Sciatic nerve (tissue), 2 donors: ENCODE measurements around the gene FLRT1. TPM values are rescaled to one million over a fixed set of nuclear protein-coding genes. Genes with fewer than 3 reads are reported as not detected.
"Not testable (repeated sequence)": the region's sequence is repeated elsewhere in the genome, so short reads cannot be mapped to it uniquely, and the experiment has no call there.

Experiments used
- ATAC-seq: fragments of 200-7000 bp; cut with Tn5 transposase; one replicate; pipeline ENCODE4 v1.9.1; 2020; ENCODE audit warnings: mild to moderate bottlenecking, moderate library complexity
- DNase-seq: peaks from one replicate; pipeline ENCODE4 v3.0.0-alpha.2; 2020; ENCODE audit warnings: low spot score
- intact Hi-C: fragments of 100-400 bp; cut with DNase I; formaldehyde crosslinking; loops from one replicate; pipeline ENCODE4 v1.14.2; 2022
- total RNA-seq: library from RNA; stranded (reverse); fragmentation: NEBNext Ultra II Directional; extraction: Animal tissue kit (Norgen Biotek cat#: 25700); gene quantifications from one replicate; pipeline ENCODE4 v1.2.1, GENCODE V29; 2021
- donor health status: DM: no; HTN: no; CAD: no.
- donor health status: DM: no; HTN: no; CAD: no.

Gene FLRT1
- total RNA-seq, 1 donor from 2014 or later, result 3.5 TPM

DNA sequence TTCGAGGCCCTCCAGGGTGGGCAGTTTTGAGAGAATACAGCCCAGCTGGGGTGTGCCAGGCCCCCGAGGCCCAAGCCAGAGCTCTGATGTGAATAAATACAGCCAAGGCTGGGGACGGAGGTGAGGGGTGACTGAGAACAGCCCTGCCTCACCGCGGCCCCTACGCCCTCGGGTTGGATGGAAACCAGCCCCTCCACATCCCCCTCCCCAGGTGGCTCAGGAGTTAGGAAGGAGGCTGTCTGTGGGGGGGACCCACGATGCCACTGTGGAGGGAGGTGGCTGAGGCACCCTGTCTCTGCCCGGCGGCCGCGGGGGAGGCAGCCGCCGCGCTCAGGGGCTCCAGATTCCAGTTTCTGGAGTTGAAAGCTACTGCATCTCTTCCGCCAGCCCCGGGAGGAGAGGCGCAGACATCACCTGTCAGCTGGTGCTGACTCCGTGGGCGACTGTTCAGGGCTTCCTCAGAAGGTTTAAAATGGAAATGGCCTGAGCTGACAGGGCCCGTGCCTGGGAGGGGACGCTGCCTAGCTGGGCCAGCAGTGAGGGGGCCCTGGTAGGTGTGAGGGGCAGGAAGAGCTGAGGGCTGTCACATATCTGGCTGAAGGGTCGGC is 1.4 kb downstream of the FLRT1 start:
- ATAC-seq (peak; percentile 6), DNase-seq (no peak)
- intact Hi-C loops, result loop anchor here (10.0 kb wide), 1 partner anchor 108 kb away; no protein-coding TSS in a partner anchor

GRCh38 chr11:64038500-64038899 is 2.8 kb downstream of the FLRT1 start:
- ATAC-seq (no peak), DNase-seq (no peak)
- intact Hi-C loops, result loop anchor here (10.0 kb wide), 1 partner anchor 106 kb away; no protein-coding TSS in a partner anchor

DNA sequence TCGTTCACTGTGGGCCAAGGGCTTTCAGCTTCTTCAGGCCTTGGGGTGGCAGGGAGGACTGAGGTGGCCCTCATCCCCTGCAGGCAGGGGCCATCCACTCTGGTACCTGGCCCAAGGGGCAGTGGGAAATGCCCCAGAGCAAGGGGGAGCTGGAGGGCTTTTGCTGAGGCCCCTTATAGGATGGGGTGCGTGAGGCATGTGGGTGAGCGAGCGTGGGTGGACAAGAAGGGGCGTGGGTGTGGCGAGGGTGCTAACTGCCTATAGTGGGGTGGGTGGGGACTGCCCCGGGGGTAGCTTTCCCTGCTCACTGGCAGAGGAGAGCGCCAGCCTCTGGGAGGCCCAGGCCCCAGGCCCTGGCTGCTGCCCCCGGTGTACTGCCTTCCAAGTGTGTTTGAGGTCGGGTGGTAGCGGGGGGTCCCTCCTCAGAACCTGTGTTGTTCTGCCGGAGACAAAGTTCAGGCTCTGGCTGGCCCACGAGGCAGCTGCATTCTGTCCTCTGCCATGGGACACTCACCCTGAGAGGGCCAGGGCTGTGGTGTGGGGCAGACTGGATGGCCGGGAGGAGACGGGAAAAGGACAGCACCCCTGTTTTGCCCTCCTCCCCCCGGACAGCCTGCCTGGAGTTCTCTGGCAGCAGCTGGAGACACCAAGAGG is 3.4 kb downstream of the FLRT1 start:
- ATAC-seq (no peak), DNase-seq (no peak)
- intact Hi-C loops, result loop anchor here (10.0 kb wide), 1 partner anchor 106 kb away; no protein-coding TSS in a partner anchor

- ATAC-seq (peak; percentile 31), DNase-seq (no peak)
- intact Hi-C loops, result no loop called here
Measured at GRCh38 chr11:64040684-64041322, 5.1 kb downstream of the FLRT1 start.

DNA sequence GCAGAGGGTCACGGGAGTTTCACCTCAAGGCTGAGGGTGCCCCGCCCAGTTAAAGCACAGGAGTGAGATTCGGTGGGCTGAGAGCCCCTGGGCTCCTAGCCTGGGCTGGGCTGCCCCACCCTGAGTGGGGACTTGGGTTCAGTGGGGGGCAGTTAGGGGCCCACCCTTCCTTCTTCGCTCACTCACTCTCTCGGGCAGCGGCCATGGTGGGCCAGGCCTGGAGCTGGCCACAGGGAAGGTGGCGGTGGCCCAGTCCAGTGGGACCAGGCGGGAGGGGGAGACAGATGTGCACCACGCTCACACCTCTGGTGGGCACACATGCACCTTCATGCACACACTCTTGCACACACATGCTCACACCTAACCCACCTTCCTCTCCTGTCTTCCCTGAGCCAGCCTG is 6.1 kb downstream of the FLRT1 start:
- ATAC-seq (no peak), DNase-seq (no peak)
- intact Hi-C loops, result no loop called here

- DNase-seq (no peak), ATAC-seq (no peak)
- intact Hi-C loops, result no loop called here
Measured at GRCh38 chr11:64042301-64042700, 6.6 kb downstream of the FLRT1 start.

DNA sequence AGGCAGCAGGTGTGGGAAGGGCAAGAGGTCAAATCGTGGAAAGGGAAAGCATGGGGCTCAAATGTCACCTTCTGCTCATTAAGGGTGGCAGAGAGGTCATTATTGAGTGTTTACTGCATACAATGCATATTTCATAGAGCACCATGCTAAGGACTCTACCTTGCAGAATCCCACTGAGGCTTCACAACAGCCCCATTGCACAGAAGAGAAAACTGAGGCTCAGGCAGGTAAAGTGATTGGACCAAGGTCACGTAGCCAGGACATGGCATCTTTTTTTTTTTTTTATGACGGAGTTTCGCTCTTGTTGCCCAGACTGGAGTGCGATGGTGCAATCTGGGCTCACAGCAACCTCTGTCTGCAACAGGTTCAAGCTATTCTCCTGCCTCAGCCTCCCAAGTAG is 7.8 kb downstream of the FLRT1 start:
- no peak for ATAC-seq
- intact Hi-C loops, result no loop called here

DNA sequence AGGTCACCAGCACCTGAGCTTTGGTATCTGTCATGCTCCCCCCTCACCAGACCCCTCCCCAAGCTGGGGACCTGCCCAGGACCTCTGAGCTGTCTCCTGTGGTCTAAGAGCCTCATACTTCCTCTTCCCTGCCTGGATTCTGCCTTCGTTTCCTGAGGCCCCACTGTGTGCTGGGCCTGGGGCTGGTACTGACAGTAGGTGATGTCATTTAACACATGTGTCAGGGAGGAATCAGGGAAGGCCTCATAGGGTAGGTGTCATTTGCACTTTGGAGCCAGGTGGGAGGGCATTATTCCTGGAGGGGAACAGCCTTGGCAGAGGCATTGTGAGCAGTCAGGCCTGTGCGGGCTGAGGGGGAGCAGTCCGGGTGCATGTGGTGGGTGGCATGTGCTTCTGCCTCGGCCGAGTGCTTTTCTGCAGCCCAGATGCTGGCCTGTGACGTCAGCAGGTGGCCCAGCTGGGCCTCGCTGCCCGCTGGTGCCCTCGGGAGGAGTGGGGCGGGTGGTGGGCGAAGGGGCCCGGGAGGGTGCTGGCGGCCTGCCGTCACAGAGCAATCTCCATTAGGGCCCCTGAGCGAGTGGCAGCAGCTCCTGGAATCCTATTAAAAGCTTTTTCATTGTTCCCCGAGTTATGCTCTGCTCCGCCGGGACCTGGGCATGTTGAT is 9.1 kb downstream of the FLRT1 start:
- ATAC-seq (peak; percentile 9), DNase-seq (peak; percentile 74)
- intact Hi-C loops, result no loop called here

More for the DNA sequence above, 7.8 kb downstream of the FLRT1 start:
- DNase-seq, result no peak

- DNase-seq, result no peak
- intact Hi-C loops, result no loop called here
- ATAC-seq, result no peak
Measured at GRCh38 chr11:64045700-64046099, 10.0 kb downstream of the FLRT1 start.

DNA sequence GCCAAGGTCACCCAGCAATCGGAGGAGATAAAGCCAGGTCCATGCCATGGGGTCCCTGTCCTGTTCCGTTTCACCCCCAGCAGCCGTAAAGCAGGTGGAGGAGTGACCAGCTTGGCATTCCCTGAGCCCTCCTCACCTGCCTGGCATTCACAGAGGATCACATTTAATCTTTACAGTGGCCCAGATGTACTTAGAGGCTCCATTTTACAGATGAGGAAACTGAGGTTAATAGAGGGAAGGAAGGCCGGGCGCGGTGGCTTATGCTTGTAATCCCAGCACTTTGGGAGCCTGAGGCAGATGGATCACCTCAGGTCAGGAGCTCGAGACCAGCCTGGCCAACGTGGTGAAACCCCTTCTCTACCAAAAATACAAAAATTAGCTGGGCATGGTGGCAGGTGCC is 11.6 kb downstream of the FLRT1 start:
- intact Hi-C loops, ATAC-seq, DNase-seq: not testable (repeated sequence)

GRCh38 chr11:64048042-64048854 is 12.5 kb downstream of the FLRT1 start:
- intact Hi-C loops, result no loop called here
- peak; percentile 81 for DNase-seq
- ATAC-seq, result peak; percentile 79

- intact Hi-C loops, result no loop called here
- ATAC-seq, result no peak
- DNase-seq, result no peak
Measured at GRCh38 chr11:64049509-64049908, 13.8 kb downstream of the FLRT1 start.

DNA sequence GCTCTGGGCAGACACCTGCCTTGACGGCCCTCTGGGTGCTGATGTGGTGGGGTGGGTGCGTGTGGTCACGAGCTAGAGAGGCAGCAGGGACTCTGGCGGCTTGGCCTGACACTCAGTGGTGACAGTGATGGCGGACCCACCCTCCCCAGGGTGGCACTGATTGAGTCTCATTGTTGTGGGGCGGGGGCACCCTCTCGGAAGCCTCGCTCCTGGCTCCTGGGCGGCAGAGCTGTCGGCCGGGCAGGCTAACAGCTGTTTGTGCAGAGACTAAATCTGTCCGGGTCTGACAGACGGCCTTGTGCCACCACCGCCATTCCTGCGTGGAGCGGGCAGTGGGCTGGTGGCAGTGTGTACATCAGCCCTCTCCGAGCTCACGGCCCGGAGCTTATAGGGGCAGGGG is 15.6 kb downstream of the FLRT1 start:
- intact Hi-C loops, result no loop called here
- DNase-seq, result no peak
- no peak for ATAC-seq

DNA sequence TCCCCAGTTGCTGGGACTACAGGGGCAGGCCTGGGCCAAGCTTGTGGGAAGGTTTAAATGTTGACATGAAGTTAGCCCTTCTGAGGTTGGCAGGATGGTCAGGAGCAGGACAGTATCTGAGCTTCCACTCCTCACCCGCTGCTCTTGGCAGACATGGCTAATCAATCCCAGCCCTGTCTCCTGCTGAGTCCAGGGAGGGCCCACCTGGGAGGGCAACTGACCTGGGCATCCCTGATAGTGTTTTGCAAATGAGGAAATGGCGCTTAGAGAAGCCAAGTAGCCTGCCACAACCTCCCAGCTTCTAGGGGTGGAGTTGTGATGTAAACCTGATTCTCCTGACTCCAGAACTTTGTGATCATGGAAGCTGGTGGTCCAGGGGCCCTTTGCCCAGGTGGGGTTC is 16.7 kb downstream of the FLRT1 start:
- ATAC-seq, result no peak
- DNase-seq, result no peak
- intact Hi-C loops, result no loop called here

DNA sequence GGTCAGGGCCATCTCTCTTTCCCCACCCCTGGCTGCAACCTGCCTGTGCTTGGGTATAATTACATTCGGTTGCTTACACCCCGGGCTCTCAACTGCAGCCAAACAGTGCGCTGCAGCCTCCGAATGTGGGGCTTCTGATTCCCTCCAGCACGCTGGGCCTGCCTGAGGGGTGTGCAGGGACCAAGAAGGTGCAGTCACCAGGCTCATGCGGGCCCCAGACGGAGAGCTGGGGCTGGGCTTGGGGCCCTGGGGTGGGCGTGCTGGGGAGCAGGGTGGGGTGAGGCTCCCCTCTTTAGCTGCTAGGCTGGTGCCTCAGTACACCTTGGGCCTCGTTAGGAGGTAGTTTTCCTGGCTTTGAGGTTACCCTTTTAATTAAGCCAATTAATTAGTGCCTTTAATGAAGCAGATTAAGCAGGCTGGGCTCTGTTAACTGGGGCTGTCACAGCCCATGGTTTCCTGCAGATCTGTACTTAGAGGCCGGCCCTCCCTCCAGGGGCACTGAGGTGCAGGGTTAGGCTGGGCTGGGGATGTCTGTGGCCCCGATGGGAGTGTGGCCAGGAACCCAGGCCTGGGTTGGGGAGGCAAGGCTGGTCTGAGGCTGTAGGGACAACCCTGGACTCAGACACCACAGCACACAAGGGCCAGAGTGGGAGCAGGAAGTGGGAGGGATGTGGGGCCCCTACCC is 17.3 kb downstream of the FLRT1 start:
- intact Hi-C loops, result no loop called here
- ATAC-seq (no peak), DNase-seq (no peak)

DNA sequence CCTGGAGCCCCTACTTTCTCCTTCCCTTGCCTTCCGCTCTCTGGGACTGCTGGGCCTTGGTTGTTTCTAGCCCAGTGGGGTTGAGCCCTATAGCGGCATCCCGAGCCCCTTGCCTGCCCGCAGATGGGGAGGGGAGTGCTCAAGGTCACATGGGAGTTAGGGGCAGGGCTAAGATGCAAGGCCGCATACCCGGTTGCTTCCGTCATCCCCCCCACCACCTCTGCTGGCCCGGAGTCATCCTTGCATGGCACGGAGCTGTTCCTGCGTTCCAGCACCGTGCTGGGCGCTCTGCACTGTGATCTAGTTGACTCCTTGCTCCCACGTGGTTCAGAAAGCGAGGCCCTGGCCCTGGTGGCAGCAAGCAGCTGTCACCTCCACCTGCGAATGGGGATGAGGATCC is 18.0 kb downstream of the FLRT1 start:
- DNase-seq, result no peak
- intact Hi-C loops, result no loop called here
- no peak for ATAC-seq

- intact Hi-C loops, result no loop called here
- no peak for ATAC-seq
- DNase-seq, result no peak
Measured at GRCh38 chr11:64055077-64055476, 19.3 kb downstream of the FLRT1 start.

- intact Hi-C loops, result no loop called here
- no peak for DNase-seq
- ATAC-seq, result no peak
Measured at GRCh38 chr11:64056213-64056785, 20.6 kb downstream of the FLRT1 start.
